ENCODE measurements around the gene ADPRM.

- TF ChIP-seq CTCF (conservative IDR thresholded peaks at IDR 0.05; ENCODE audit: low read depth in 2 of 2) (no peak), EZH2 (IDR thresholded peaks at IDR 0.05; ENCODE audit: low read depth, unreplicated experiment) (no peak)
Observed at GRCh38 chr17:10733666-10734065, 36.3 kb downstream of the ADPRM start.
